Left ventricle myocardium superior (tissue), 1 donor: ENCODE data around the gene RSF1. TPM values are rescaled to one million over a fixed set of nuclear protein-coding genes. Genes with fewer than 3 reads are reported as not detected.
"Not testable (repeated sequence)": the region's sequence is repeated elsewhere in the genome, so short reads cannot be mapped to it uniquely, and the experiment has no call there.

Experiments
- ATAC-seq: fragments of 200-7000 bp; cut with Tn5 transposase; one replicate; pipeline ENCODE4 v1.9.1; 2020; ENCODE audit warnings: mild to moderate bottlenecking, moderate library complexity
- DNase-seq: peaks from one replicate; pipeline ENCODE4 v3.0.0-alpha.2; 2020
- intact Hi-C: fragments of 100-400 bp; cut with micrococcal nuclease; formaldehyde crosslinking; loops from one replicate; pipeline ENCODE4 v1.11.0; 2022
- long read RNA-seq: library from polyadenylated mRNA; unstranded; transcript quantifications from one replicate; pipeline ENCODE4 v2.0.0, GENCODE V29; 2021
- total RNA-seq: library from RNA; stranded (reverse); fragmentation: NEBNext Ultra II Directional; extraction: Animal tissue kit (Norgen Biotek cat#: 25700); gene quantifications from one replicate; pipeline ENCODE4 v1.2.1, GENCODE V29; 2021
- donor health status: DM: no; HTN: yes; CAD: no; lungs with severe emphysema.

The RSF1 gene
- total RNA-seq = 42.7 TPM
- long read RNA-seq, transcript RSF1-206 (6 exons, 2,107 nt) = major isoform, 16 of 26 reads
- long read RNA-seq, partial matches to known transcripts = 5 of 26 reads
- long read RNA-seq, other reads (novel, unspliced or antisense) = 5 of 26 reads

DNA sequence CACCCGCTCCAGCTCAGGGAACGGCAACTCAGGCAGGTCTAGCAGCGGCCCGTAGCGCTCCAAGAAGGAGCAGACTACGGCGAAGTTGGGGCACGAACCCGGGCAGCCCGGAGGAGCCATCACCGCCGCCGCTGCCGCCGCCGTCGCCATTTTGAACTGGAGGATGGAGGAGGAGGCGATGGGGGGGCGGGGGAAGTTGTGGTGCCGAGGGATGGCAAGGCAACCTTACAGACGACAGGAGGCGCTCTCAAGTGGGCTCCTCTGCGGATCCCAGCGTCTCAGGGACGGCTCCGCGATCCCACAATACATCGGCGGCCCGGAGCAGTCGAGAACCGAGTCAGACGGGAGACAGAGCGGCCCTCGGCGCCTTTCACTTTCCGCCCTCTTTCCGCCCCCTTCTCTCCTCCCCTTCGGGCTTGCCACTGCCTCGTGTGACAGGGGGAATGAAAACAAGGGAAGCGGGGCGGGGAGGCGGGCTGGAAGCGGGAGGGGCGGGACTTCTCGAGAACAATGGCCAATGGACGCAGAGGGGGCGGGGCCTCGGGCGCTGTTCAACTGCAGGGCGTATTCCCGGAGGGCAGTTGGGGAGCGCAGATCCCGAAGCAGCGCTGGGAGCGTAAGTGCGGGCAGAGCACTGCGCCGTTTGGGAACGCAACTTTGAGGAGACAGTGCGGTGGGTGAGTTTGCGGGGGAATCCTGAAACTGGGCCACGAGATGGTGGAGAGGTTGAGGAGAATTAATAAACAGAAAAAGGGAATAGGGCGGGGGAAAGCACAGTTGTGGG, at the start of gene RSF1, which contains the start of gene AAMDC:
Gene RSF1 (minus strand): TSS at position 158 of the 784 bp plus-strand sequence. CDS start 8 bp downstream, at position 150.
Gene AAMDC (plus strand): TSS at position 580 of the 784 bp plus-strand sequence. CDS start 21,353 bp downstream, outside the sequence.
- ATAC-seq (peak; percentile 93), DNase-seq (peak; percentile 99)
- intact Hi-C loops = loop anchor here (10.0 kb wide), 1 partner anchor 174 kb away; the partner anchor contains the start of gene INTS4

DNA sequence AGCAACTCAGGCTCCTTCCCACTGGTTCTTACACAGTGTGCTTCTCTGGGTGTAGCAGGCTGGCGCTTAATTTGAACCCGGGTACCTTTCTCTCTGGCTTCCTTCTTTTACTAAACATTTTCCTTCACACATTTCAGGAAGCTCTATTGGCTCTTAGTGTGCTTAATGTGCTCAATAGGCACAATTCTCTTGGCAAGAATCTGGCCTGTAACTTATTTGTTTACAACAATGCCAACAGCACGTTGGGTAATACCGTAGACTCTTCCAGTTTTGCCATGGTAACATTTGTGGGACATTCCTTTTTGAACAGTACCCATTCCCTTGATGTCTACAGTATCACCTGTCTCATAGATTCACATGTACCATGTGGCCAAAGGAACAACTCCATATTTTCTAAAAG, 48.2 kb upstream of the RSF1 start:
- DNase-seq (no peak), ATAC-seq (no peak)
- intact Hi-C loops = no loop called here

DNA sequence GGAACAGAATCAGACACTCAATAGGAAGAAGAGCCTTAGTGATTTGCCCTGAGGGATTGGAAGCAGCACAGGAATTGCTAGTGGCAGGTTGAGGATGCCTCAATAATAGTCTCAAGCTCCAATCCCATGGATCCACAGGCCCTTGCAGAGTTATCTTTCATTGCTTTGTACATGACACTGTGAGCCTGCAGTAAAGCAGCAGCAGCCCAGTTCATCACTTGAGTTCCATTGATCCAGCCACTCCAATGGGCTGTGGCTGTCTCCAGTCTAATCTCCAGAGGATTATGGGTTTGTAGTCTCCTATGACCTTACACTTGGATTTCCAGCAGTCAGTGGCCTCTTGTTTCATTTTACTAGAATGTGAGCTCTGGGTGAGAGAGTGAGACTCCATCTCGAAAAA, 45.8 kb upstream of the RSF1 start:
- ATAC-seq (no peak), DNase-seq (no peak)
- intact Hi-C loops = no loop called here

GRCh38 chr11:77865805-77866204, 45.3 kb upstream of the RSF1 start:
- intact Hi-C loops = no loop called here
- DNase-seq (no peak), ATAC-seq (peak; percentile 41)

DNA sequence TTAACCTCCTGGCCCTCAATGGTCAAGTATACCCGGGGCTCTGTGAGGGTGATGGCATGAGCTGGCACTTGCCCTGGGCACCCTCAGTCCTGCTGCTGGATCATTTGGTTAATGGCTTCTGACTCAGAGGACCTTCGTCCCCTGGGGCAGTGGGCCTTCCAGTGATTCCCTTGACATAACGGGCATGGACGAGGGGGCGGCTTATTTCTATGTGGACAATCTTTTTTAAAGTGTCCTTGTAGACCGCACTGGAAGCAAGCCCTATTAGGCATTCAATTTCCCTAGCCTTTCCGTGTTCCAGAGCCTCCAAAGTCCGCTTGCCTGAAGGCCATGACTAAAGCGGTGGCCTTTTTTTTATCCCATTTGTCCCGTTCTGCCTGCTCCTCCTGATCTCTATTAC, 40.9 kb upstream of the RSF1 start:
- intact Hi-C loops, ATAC-seq, DNase-seq: not testable (repeated sequence)

- DNase-seq, ATAC-seq, intact Hi-C loops: not testable (repeated sequence)
Observed at GRCh38 chr11:77857906-77858457, 37.5 kb upstream of the RSF1 start.

DNA sequence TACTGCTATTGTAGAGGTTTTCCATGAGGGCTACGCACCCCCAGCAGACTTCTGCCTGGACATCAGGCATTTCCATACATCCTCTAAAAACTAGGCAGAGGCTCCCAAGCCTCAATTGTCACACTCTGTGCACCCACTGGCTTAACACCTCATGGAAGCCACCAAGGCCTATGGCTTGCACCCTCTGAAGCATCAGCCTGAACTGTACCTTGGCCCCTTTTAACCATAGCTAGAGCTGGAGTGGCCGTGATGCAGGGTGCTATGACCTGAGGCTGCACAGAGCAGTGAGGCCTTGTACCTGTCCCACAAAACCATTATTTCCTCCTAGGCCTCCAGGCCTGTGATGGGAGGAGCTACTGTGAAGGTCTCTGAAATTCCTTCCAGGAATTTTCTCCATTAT, 34.3 kb upstream of the RSF1 start:
- DNase-seq (no peak), ATAC-seq (no peak)
- intact Hi-C loops = no loop called here

DNA sequence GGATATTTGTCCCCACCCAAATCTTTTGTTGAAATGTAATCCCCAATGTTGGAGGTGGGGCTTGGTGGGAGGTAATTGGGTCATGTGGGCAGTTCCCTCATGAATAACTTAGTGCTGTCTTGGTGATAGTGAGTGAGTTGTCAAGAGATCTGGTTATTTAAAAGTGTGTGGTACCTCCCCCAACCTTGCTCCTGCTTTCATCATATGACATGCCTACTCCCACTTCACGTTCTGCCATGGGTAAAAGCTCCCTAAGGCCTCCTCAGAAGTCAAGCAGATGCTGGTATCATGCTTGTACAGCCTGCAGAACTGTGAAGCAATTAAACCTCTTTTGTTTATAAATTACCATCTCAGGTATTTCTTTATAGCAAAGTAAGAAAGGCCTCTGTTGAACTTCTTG, 31.0 kb upstream of the RSF1 start:
- intact Hi-C loops = no loop called here
- no peak for ATAC-seq
- no peak for DNase-seq

- ATAC-seq, intact Hi-C loops: not testable (repeated sequence)
Observed at GRCh38 chr11:77843700-77844099, 23.2 kb upstream of the RSF1 start.

GRCh38 chr11:77842441-77843121, 22.1 kb upstream of the RSF1 start:
- intact Hi-C loops = no loop called here
- DNase-seq = no peak
- ATAC-seq = no peak

More at GRCh38 chr11:77843700-77844099, 23.2 kb upstream of the RSF1 start:
- DNase-seq = not testable (repeated sequence)

DNA sequence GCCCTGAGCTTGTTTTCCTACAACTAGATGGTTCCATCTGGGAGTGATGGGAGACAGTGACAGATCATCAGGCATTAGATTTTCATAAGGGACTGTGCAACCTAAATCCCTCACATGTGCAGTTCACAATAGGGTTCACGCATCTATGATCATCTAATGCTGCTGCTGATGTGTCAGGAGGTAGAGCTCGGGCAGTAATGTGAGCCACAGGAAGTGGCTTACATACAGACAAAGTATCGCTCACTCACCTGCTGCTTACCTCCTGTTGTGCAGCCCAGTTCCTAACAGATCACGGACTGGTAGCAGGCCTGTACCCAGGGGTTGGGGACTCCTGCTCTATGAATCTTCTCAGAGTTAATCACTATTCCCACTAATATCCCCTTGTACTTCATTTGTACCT, 12.8 kb upstream of the RSF1 start:
- no peak for ATAC-seq

GRCh38 chr11:77828926-77829325, 8.4 kb upstream of the RSF1 start:
- DNase-seq = no peak
- no peak for ATAC-seq
- intact Hi-C loops = loop anchor here (10.0 kb wide), 1 partner anchor 166 kb away; the partner anchor contains the start of gene INTS4

More for the DNA sequence above, 12.8 kb upstream of the RSF1 start:
- intact Hi-C loops = no loop called here
- no peak for DNase-seq

GRCh38 chr11:77823775-77824174, 3.3 kb upstream of the RSF1 start:
- intact Hi-C loops = loop anchor here (10.0 kb wide), 1 partner anchor 171 kb away; the partner anchor contains the start of gene INTS4
- no peak for DNase-seq
- no peak for ATAC-seq

DNA sequence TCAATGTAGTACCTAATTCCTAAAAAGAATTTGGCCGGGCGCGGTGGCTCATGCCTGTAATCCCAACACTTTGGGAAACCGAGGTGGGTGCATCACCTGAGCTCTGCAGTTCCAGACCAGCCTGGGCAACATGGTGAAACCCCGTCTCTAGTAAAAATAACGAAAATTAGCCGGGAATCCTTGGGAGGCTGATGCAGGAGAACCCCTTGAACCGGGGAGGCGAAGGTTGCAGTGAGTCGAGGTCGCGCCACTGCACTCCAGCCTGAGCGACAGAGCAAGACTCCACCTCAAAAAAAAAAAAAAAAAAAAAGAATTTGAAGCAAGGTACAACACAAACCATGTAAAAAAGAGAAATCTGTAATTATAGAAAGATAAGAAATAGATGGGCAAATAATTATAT, 1.6 kb upstream of the RSF1 start:
- not testable (repeated sequence) for ATAC-seq, DNase-seq
- intact Hi-C loops = loop anchor here (10.0 kb wide), 1 partner anchor 173 kb away; the partner anchor contains the start of gene INTS4

DNA sequence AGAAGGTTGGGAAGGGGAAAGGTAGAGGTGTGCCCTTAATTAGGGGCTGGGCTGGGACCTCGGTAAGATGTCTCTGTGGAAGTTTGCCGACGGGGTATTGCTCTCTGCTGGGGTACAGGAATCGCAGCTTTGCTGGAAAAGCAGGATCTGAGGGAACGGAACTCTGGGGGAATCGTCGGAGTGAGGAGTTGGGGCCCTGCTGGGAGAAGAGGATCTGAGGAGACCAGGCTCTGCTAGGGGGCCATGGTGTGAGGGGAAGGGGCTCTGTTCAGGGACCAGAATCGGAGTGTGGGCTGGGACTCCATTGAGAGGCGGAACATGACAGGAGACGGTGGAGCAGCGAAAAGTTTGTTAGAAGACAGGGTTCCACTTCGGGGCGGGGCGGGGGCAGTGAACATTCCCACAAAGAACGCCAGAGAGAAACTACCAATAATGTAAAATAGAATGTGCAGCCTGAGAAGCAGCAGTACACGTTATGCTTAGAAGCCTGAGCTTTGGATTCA, 878 bp upstream of the RSF1 start:
- peak; percentile 0 for ATAC-seq

GRCh38 chr11:77819921-77820564, 479 bp downstream of the RSF1 start:
- intact Hi-C loops = loop anchor here (10.0 kb wide), 1 partner anchor 175 kb away; the partner anchor contains the start of gene INTS4
- ATAC-seq (peak; percentile 36), DNase-seq (peak; percentile 55)

More for the DNA sequence above, 878 bp upstream of the RSF1 start:
- DNase-seq = peak; percentile 35
- intact Hi-C loops = loop anchor here (10.0 kb wide), 1 partner anchor 173 kb away; the partner anchor contains the start of gene INTS4

DNA sequence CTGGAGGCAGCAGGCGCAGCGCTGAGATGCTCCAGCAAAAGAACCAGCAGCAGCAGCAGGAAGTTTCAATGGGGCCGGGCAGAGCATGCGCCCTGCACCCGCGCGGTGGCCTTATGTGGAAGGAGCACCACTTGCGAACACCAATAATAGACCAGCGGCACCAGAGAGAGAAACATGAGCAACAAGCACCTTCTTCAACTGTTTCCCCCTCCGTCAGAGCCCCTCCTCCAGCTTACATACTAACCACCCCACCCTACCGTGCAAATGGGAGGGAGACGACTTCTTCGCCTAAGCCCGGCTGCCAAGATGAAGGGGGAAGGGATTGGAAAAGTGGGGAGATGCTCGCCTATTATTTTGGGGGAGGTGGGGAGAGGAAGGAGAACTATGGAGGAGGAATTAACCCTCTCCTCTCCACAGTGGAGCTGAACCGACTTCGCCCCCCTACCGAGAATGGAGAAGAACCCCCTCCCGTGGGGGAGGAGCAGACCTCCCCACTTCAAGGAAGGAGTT, 1.1 kb downstream of the RSF1 start:
- peak; percentile 90 for DNase-seq
- intact Hi-C loops = no loop called here

DNA sequence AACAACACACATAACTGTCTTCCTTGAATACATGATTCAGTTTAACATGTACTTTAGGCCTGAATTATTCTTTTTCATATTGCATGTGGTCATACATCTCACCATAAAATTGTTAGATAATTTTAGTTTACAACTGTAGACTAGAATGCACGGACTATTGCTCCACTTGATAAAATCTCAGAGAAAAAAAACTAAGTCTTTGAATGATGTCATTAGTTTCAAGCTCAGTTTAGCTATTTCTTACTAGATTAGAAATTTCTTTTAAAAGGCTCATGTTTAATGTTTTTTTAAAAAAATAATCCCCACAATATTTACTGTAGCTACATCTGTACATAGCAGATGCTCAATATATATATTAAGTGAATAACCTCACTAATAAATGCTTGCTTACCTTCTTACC, 5.1 kb downstream of the RSF1 start:
- ATAC-seq (no peak), DNase-seq (no peak)
- intact Hi-C loops = no loop called here

More for the DNA sequence above, 1.1 kb downstream of the RSF1 start:
- peak; percentile 61 for ATAC-seq
